T-cell (primary cell): ENCODE data around the gene ATOX1. TPM values are rescaled to one million over a fixed set of nuclear protein-coding genes. Genes with fewer than 3 reads are reported as not detected.

Source experiments
- ATAC-seq, 4 experiments: fragments of 200-7000 bp in 3 of 4; fragments of 150-1000 bp in 1 of 4; cut with Tn5 transposase; replicated peaks in 1 of 4; 1 replicate in 3 of 4; 2 replicates in 1 of 4; pipeline ENCODE4 v1.10.0; 2021; ENCODE audit warnings: moderate library complexity in 3 of 4, mild to moderate bottlenecking in 2 of 4, moderate number of reproducible peaks in 1 of 4
- CTCF ChIA-PET, 2 donors: fragments of 300-600 bp; sonication (Branson Sonifier 250); formaldehyde crosslinking; loops; one replicate each; lab custom pipeline; 2022; ENCODE audit warnings: antibody characterized with exemption in 2 of 2; lab: Charles Lee
- POLR2A ChIA-PET, 2 donors: fragments of 300-600 bp; sonication (Branson Sonifier 250); formaldehyde crosslinking; loops; one replicate each; lab custom pipeline; 2022; ENCODE audit warnings: antibody characterized with exemption in 2 of 2; lab: Charles Lee
- DNase-seq, 35 experiments: peaks; one replicate each; pipeline versions ENCODE4 v3.0.0 to v3.0.0-alpha.2; 2013 to 2023
- H3K27ac ChIP-seq: one replicate; pipeline ENCODE4 v1.5.1; 2013; ENCODE audit warnings: low read length
- H3K27me3 ChIP-seq, 2 experiments: replicated peaks in 1 of 2; 1 replicate in 1 of 2; 2 replicates in 1 of 2; pipeline versions ENCODE4 v1.6.1 to v1.7.0; 2013; ENCODE audit warnings: low read length in 1 of 2, mixed read lengths in 1 of 2; ENCODE audit not compliant: control insufficient read depth in 2 of 2, insufficient read depth in 2 of 2; ENCODE audit errors: extremely low read depth in 1 of 2
- H3K36me3 ChIP-seq, 2 donors: 1 replicate in 1 of 2; 2 replicates in 1 of 2; pipeline versions ENCODE4 v1.6.1 to v1.7.0; 2013; ENCODE audit warnings: low read length in 1 of 2; ENCODE audit not compliant: control insufficient read depth in 2 of 2, insufficient read depth in 1 of 2; ENCODE audit errors: extremely low read depth in 1 of 2
- H3K4me1 ChIP-seq, 2 experiments: 1 replicate in 1 of 2; 2 replicates in 1 of 2; pipeline versions ENCODE4 v1.6.1 to v1.7.0; 2013; ENCODE audit warnings: low read length in 2 of 2, mixed read lengths in 1 of 2; ENCODE audit not compliant: insufficient read depth in 2 of 2, control insufficient read depth in 1 of 2; ENCODE audit errors: extremely low read depth in 1 of 2
- H3K4me3 ChIP-seq, 2 donors: 1 replicate in 1 of 2; 2 replicates in 1 of 2; pipeline versions ENCODE4 v1.5.1 to v1.7.0; 2013; ENCODE audit warnings: mild to moderate bottlenecking in 2 of 2, low read length in 1 of 2, moderate library complexity in 1 of 2; ENCODE audit not compliant: control insufficient read depth in 1 of 2; ENCODE audit errors: extremely low read depth in 1 of 2
- H3K9me3 ChIP-seq: 2 replicates; pipeline ENCODE4 v1.7.0; 2013
- H3K27ac Mint-ChIP-seq, 2 donors: one replicate each; pipeline ENCODE4 v1.8.0; 2020 to 2021; ENCODE audit warnings: mild to moderate bottlenecking in 2 of 2, mixed read lengths in 2 of 2
- H3K27me3 Mint-ChIP-seq, 2 donors: one replicate each; pipeline ENCODE4 v1.8.0; 2021 to 2022; ENCODE audit warnings: mixed read lengths in 2 of 2
- H3K36me3 Mint-ChIP-seq: one replicate; pipeline ENCODE4 v1.8.0; 2021; ENCODE audit warnings: mixed read lengths
- H3K4me1 Mint-ChIP-seq, 3 donors: one replicate each; pipeline ENCODE4 v1.8.0; 2020 to 2022; ENCODE audit warnings: mixed read lengths in 3 of 3, mild to moderate bottlenecking in 1 of 3
- H3K4me3 Mint-ChIP-seq, 3 donors: one replicate each; pipeline ENCODE4 v1.8.0; 2020 to 2022; ENCODE audit warnings: mild to moderate bottlenecking in 3 of 3, mixed read lengths in 3 of 3, moderate library complexity in 3 of 3
- H3K9me3 Mint-ChIP-seq, 3 donors: one replicate each; pipeline ENCODE4 v1.8.0; 2020 to 2022; ENCODE audit warnings: mixed read lengths in 3 of 3
- WGBS: methylation state at CpG from one replicate; pipeline ENCODE4 v1.1.5; 2013; ENCODE audit warnings: missing lambda C conversion rate; ENCODE audit not compliant: insufficient coverage; 5-methylcytosine and 5-hydroxymethylcytosine counted together
- total RNA-seq, 35 experiments: library from RNA in 6 of 35; stranded (reverse) in 6 of 35; fragments of 120-200 nt in 1 of 35; gene quantifications; one replicate each; pipeline versions ENCODE4 v1.2.1 to v1.2.4 and lab custom pipeline; 2013 to 2026

ATOX1 gene
- total RNA-seq, 5 donors from 2014 or later (not counting 1 experiment from before 2014, with no cell fraction given) = 21.4 to 33.8 (median 30.9) TPM

DNA sequence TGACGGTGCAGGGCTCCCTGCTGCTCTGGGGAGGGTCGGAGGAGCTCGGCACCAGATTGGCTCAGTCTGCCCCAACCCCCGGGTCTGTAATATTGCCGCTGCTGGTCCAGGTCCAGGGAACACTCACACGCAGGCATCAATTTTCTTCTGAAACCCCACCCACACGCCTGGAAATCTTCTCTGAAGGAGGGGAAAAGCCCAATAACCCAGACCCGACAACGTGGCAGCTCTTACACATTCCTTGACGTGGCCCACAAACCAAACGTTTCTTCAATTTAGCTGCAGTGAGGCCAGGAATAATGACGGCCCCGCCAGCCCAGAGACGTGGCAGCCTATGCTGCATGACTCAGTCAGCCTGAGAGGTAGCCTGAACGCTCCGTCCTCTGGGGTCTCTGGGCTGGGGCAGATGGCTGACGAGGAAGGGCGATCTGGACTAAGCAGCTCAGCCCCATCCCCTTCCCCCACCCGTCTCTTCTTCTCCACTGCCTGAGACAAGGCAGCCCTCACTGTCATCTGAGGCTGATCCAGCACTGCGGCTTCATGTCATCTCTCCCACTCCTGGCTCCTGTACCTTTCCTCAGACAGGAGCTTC is 61.9 kb downstream of the ATOX1 start:
- Histone ChIP-seq H3K27me3 (peaks cover 0 to 22% of the 10 kb centered on the region in 2 experiments), H3K27ac (no peak overlapping the region), H3K36me3 (no peaks in the 10 kb centered on the region), H3K4me1 (no peaks in the 10 kb centered on the region), H3K9me3 (no peaks in the 10 kb centered on the region), H3K4me3 (no peak overlapping the region)
- ATAC-seq (no peak), DNase-seq (no peak)
- 59% methylated on average over 19 of the region's 20 CpGs for WGBS
- Mint-ChIP-seq H3K27me3 (peaks cover 3 to 5% of the 10 kb centered on the region in 2 donors), H3K36me3 (no peaks in the 10 kb centered on the region), H3K4me3 (no peak overlapping the region), H3K27ac (no peak overlapping the region), H3K9me3 (no peaks in the 10 kb centered on the region), H3K4me1 (no peaks in the 10 kb centered on the region)
- ChIA-PET POLR2A (no interaction called here), CTCF (no interaction called here)

- H3K27ac Mint-ChIP-seq = no peak overlapping the region
- ChIA-PET POLR2A (no interaction called here), CTCF (no interaction called here)
- H3K4me1 Mint-ChIP-seq = no peaks in the 10 kb centered on the region
- no peak overlapping the region for H3K4me3 Mint-ChIP-seq
- H3K36me3 Mint-ChIP-seq = no peaks in the 10 kb centered on the region
- Histone ChIP-seq H3K4me3 (no peak overlapping the region), H3K4me1 (no peaks in the 10 kb centered on the region), H3K36me3 (no peaks in the 10 kb centered on the region), H3K9me3 (no peaks in the 10 kb centered on the region), H3K27ac (no peak overlapping the region), H3K27me3 (peaks cover 0 to 25% of the 10 kb centered on the region in 2 experiments)
- H3K27me3 Mint-ChIP-seq = peaks cover 3 to 7% of the 10 kb centered on the region in 2 donors
- no peak for DNase-seq
- no peaks in the 10 kb centered on the region for H3K9me3 Mint-ChIP-seq
- WGBS = no CpG with 5 or more reads among the region's 1 CpG
- no peak for ATAC-seq
These were observed 63.0 kb downstream of the ATOX1 start for GRCh38 chr5:151695464-151695863.

GRCh38 chr5:151694035-151694485 is 64.4 kb downstream of the ATOX1 start:
- Mint-ChIP-seq H3K4me3 (no peak overlapping the region), H3K36me3 (no peaks in the 10 kb centered on the region), H3K4me1 (no peaks in the 10 kb centered on the region), H3K27me3 (peaks cover 3 to 10% of the 10 kb centered on the region in 2 donors), H3K27ac (no peak overlapping the region), H3K9me3 (no peaks in the 10 kb centered on the region)
- Histone ChIP-seq H3K4me3 (no peak overlapping the region), H3K4me1 (no peaks in the 10 kb centered on the region), H3K36me3 (no peaks in the 10 kb centered on the region), H3K9me3 (no peaks in the 10 kb centered on the region), H3K27me3 (peaks cover 0 to 25% of the 10 kb centered on the region in 2 experiments), H3K27ac (no peak overlapping the region)
- POLR2A ChIA-PET = no interaction called here
- CTCF ChIA-PET = no interaction called here
- ATAC-seq = no peak
- DNase-seq = no peak
- WGBS = 83% methylated on average over 1 of the region's 3 CpGs

Other genes with a start within 250 kb of the ATOX1 start
- not detected for gene FAT2, start 167.3 kb downstream of the ATOX1 start, total RNA-seq
- gene SPARC, start 71.7 kb downstream of the ATOX1 start, total RNA-seq = 1 to 10 TPM in 4 of 5 donors, not detected in 1; 4.1 to 8.6 (median 5.2) TPM
- 100 to 1,000 TPM; 109 to 185 (median 170) TPM for gene G3BP1, start 13.3 kb upstream of the ATOX1 start, total RNA-seq
- not detected for gene GLRA1, start 166.2 kb upstream of the ATOX1 start, total RNA-seq